GM21723 (cell line): Measurements from ENCODE around the gene ACTC1.
"Not testable (repeated sequence)": the region's sequence is repeated elsewhere in the genome, so short reads cannot be mapped to it uniquely, and the experiment has no call there.

ENCODE experiments used
- ATAC-seq: cut with Tn5 transposase; IDR thresholded peaks from one replicate; pipeline ENCODE4 v1.9.1; 2021; ENCODE audit warnings: mild to moderate bottlenecking, moderate library complexity; ENCODE audit not compliant: unreplicated experiment

Gene ACTC1

GRCh38 chr15:34795267-34796081, at the start of gene ACTC1:
Gene ACTC1 (minus strand): TSS chr15:34795549. CDS start chr15:34794808, 741 bp downstream.
- no peak for ATAC-seq

- no peak for ATAC-seq
Measured at GRCh38 chr15:34841262-34841725, 45.9 kb upstream of the ACTC1 start.

- no peak for ATAC-seq
Measured at GRCh38 chr15:34838282-34838681, 42.9 kb upstream of the ACTC1 start.

- ATAC-seq: no peak
Measured at GRCh38 chr15:34837246-34838016, 42.1 kb upstream of the ACTC1 start.

GRCh38 chr15:34828145-34828911, 33.0 kb upstream of the ACTC1 start:
- no peak for ATAC-seq

- ATAC-seq: no peak
Measured at GRCh38 chr15:34821831-34822230, 26.5 kb upstream of the ACTC1 start.

GRCh38 chr15:34820110-34820509, 24.8 kb upstream of the ACTC1 start:
- no peak for ATAC-seq

- no peak for ATAC-seq
Measured at GRCh38 chr15:34818526-34818925, 23.2 kb upstream of the ACTC1 start.

- no peak for ATAC-seq
Measured at GRCh38 chr15:34815836-34816235, 20.5 kb upstream of the ACTC1 start.

- ATAC-seq: no peak
Measured at GRCh38 chr15:34813446-34814190, 18.3 kb upstream of the ACTC1 start.

- not testable (repeated sequence) for ATAC-seq
Measured at GRCh38 chr15:34812868-34813365, 17.6 kb upstream of the ACTC1 start.

- ATAC-seq: no peak
Measured at GRCh38 chr15:34812369-34812768, 17.0 kb upstream of the ACTC1 start.

GRCh38 chr15:34810443-34811129, 15.2 kb upstream of the ACTC1 start:
- ATAC-seq: no peak

- no peak for ATAC-seq
Measured at GRCh38 chr15:34809186-34809585, 13.8 kb upstream of the ACTC1 start.

GRCh38 chr15:34808016-34808415, 12.7 kb upstream of the ACTC1 start:
- no peak for ATAC-seq

- not testable (repeated sequence) for ATAC-seq
Measured at GRCh38 chr15:34807241-34807640, 11.9 kb upstream of the ACTC1 start.

- ATAC-seq: no peak
Measured at GRCh38 chr15:34804776-34805175, 9.4 kb upstream of the ACTC1 start.

GRCh38 chr15:34804113-34804512, 8.8 kb upstream of the ACTC1 start:
- no peak for ATAC-seq

- ATAC-seq: no peak
Measured at GRCh38 chr15:34802803-34803750, 7.7 kb upstream of the ACTC1 start.
